Measurements from ENCODE around the gene RIMBP3C. TPM values are rescaled to one million over a fixed set of nuclear protein-coding genes. Genes with fewer than 3 reads are reported as not detected.
"Not testable (repeated sequence)": the region's sequence is repeated elsewhere in the genome, so short reads cannot be mapped to it uniquely, and the experiment has no call there.

The RIMBP3C gene
- total RNA-seq, 1 donor from 2014 or later, result 1.2 TPM

GRCh38 chr22:21568347-21569075 lies 17.2 kb upstream of the RIMBP3C start:
- H3K4me3 Mint-ChIP-seq (ENCODE audit: low read depth), result peak overlapping the region; percentile 92
- no peak for TF ChIP-seq CTCF (IDR thresholded peaks at IDR 0.05; ENCODE audit: unreplicated experiment)
- no peak for DNase-seq (ENCODE audit: low spot score, unreplicated experiment)
- peaks cover 5% of the 10 kb centered on the region for H3K36me3 Mint-ChIP-seq (ENCODE audit: insufficient read depth)
- no peaks in the 10 kb centered on the region for H3K9me3 Mint-ChIP-seq (ENCODE audit: low read depth)
- peaks cover 36% of the 10 kb centered on the region for H3K4me1 Mint-ChIP-seq (ENCODE audit: low read depth)
- no peaks in the 10 kb centered on the region for H3K27me3 Mint-ChIP-seq
- H3K27ac Mint-ChIP-seq, result peak overlapping the region; percentile 98

- no peaks in the 10 kb centered on the region for H3K9me3 Mint-ChIP-seq (ENCODE audit: low read depth)
- peaks cover 29% of the 10 kb centered on the region for H3K4me1 Mint-ChIP-seq (ENCODE audit: low read depth)
- no peak for TF ChIP-seq CTCF (IDR thresholded peaks at IDR 0.05; ENCODE audit: unreplicated experiment)
- peaks cover 5% of the 10 kb centered on the region for H3K36me3 Mint-ChIP-seq (ENCODE audit: insufficient read depth)
- H3K4me3 Mint-ChIP-seq (ENCODE audit: low read depth), result peak within 1 kb of the TSS; percentile 92
- peak within 1 kb of the TSS; percentile 98 for H3K27ac Mint-ChIP-seq
- H3K27me3 Mint-ChIP-seq, result no peaks in the 10 kb centered on the region
- peak; percentile 74 for DNase-seq (ENCODE audit: low spot score, unreplicated experiment)
Measured at GRCh38 chr22:21567456-21568346, 16.4 kb upstream of the RIMBP3C start, which contains the start of gene UBE2L3. TSS of gene UBE2L3 (plus strand) at chr22:21567714. CDS start at chr22:21567745, 31 bp downstream.

- Mint-ChIP-seq H3K4me1 (ENCODE audit: low read depth) (peaks cover 10% of the 10 kb centered on the region), H3K9me3 (ENCODE audit: low read depth) (no peaks in the 10 kb centered on the region), H3K4me3 (ENCODE audit: low read depth) (no peak overlapping the region), H3K36me3 (ENCODE audit: insufficient read depth) (peaks cover 1% of the 10 kb centered on the region), H3K27me3 (peaks cover 4% of the 10 kb centered on the region), H3K27ac (no peak overlapping the region)
- DNase-seq (ENCODE audit: low spot score, unreplicated experiment), result no peak
- no peak for TF ChIP-seq CTCF (IDR thresholded peaks at IDR 0.05; ENCODE audit: unreplicated experiment)
Measured at GRCh38 chr22:21564411-21564810, 13.2 kb upstream of the RIMBP3C start.

- TF ChIP-seq CTCF (IDR thresholded peaks at IDR 0.05; ENCODE audit: unreplicated experiment), result no peak
- H3K4me3 Mint-ChIP-seq (ENCODE audit: low read depth), result no peak overlapping the region
- DNase-seq (ENCODE audit: low spot score, unreplicated experiment), result no peak
- no peaks in the 10 kb centered on the region for H3K36me3 Mint-ChIP-seq (ENCODE audit: insufficient read depth)
- no peaks in the 10 kb centered on the region for H3K9me3 Mint-ChIP-seq (ENCODE audit: low read depth)
- H3K27ac Mint-ChIP-seq, result no peak overlapping the region
- H3K27me3 Mint-ChIP-seq, result peaks cover 4% of the 10 kb centered on the region
- H3K4me1 Mint-ChIP-seq (ENCODE audit: low read depth), result peaks cover 5% of the 10 kb centered on the region
Measured at GRCh38 chr22:21563912-21564311, 12.7 kb upstream of the RIMBP3C start.

- not testable (repeated sequence) for H3K4me3 Mint-ChIP-seq (ENCODE audit: low read depth); H3K27ac Mint-ChIP-seq; H3K4me1 Mint-ChIP-seq (ENCODE audit: low read depth); DNase-seq (ENCODE audit: low spot score, unreplicated experiment); H3K27me3 Mint-ChIP-seq; H3K9me3 Mint-ChIP-seq (ENCODE audit: low read depth); H3K36me3 Mint-ChIP-seq (ENCODE audit: insufficient read depth)
Measured at GRCh38 chr22:21560657-21561056, 9.4 kb upstream of the RIMBP3C start.

- H3K36me3 Mint-ChIP-seq (ENCODE audit: insufficient read depth), result not testable (repeated sequence)
Measured at GRCh38 chr22:21559345-21560125, 8.3 kb upstream of the RIMBP3C start.

GRCh38 chr22:21550678-21551047 lies 598 bp downstream of the RIMBP3C start:
- H3K27me3 Mint-ChIP-seq; H3K9me3 Mint-ChIP-seq (ENCODE audit: low read depth); H3K4me1 Mint-ChIP-seq (ENCODE audit: low read depth); H3K4me3 Mint-ChIP-seq (ENCODE audit: low read depth); DNase-seq (ENCODE audit: low spot score, unreplicated experiment); H3K36me3 Mint-ChIP-seq (ENCODE audit: insufficient read depth); H3K27ac Mint-ChIP-seq: not testable (repeated sequence)

More at GRCh38 chr22:21559345-21560125, 8.3 kb upstream of the RIMBP3C start:
- not testable (repeated sequence) for H3K27me3 Mint-ChIP-seq; H3K4me3 Mint-ChIP-seq (ENCODE audit: low read depth); H3K27ac Mint-ChIP-seq; H3K9me3 Mint-ChIP-seq (ENCODE audit: low read depth); DNase-seq (ENCODE audit: low spot score, unreplicated experiment); H3K4me1 Mint-ChIP-seq (ENCODE audit: low read depth)

GRCh38 chr22:21550008-21550677 lies 1.1 kb downstream of the RIMBP3C start:
- not testable (repeated sequence) for H3K4me3 Mint-ChIP-seq (ENCODE audit: low read depth); DNase-seq (ENCODE audit: low spot score, unreplicated experiment); H3K27me3 Mint-ChIP-seq; H3K9me3 Mint-ChIP-seq (ENCODE audit: low read depth); H3K4me1 Mint-ChIP-seq (ENCODE audit: low read depth); H3K36me3 Mint-ChIP-seq (ENCODE audit: insufficient read depth); H3K27ac Mint-ChIP-seq

Measured in progenitor cell of endocrine pancreas (in vitro differentiated cells).